Activated CD8-positive, alpha-beta memory T cell treated with anti-CD3 and anti-CD28 coated beads for 1 hour (primary cell): ENCODE data around the gene GPR107.

ENCODE experiments used
- DNase-seq, 2 donors: peaks; one replicate each; pipeline ENCODE4 v3.0.0-alpha.2; 2020; ENCODE audit warnings: low read depth in 1 of 2; ENCODE audit errors: extremely low read depth in 1 of 2

The GPR107 gene

DNA sequence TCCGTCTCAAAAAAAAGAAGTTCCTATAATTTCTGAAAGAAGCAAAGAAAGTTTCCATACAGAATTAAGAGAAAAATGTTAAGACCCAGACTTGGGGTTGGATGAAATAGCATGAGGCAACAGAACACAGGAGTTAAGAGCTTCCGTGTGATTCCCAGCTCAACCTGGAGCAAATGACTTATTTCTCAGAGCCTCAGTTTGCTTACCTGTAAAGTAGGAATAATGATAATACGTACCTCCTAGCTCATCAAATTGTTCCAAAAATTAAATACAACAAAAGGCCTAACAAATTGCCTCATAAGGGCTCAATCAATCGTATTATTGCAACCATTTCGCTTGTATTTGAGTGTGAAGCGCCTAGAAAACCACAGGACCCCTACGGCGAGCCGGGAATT, 600 bp upstream of the GPR107 start:
- no peak for DNase-seq

DNA sequence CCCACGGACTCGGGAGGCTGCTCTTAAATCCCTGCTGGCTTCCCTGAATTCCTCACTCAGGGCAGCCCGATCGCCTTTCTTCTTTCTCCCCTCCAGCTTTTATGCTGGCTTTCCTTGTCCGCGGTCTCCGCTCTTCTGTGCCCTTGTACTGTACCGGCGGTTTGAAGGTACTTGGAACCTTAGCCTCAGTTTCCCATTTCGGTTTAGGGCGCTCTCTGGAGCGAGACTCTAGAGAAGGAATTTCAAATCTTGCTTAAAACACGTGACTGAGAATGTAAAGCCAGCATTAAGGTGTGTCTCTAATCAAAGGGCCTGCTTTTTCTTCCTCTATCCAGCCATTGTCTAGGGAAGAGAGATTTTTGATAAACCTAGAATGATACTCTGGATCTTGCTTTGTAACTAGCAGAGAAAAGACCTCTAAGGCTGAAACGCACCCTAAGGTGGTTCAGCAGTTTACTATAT, 650 bp downstream of the GPR107 start:
- no peak for DNase-seq

DNA sequence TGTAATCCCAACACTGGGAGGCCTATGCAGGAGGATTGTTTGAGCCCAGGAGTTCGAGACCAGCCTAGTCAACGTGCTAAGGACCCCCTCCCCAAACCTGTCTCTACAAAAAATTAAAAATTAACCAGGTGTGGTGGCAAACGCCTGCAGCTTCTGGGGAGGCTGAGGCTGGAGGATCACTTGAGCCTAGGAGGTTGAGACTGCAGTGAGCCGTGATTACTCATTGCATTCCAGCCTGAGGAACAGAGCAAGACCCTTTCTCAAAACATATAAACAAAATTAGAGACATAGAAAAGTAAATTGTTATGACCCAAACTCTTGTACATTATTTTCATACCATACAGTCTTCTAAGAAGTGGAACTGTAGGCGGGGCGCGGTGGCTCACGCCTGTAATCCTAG, 1.1 kb downstream of the GPR107 start:
- no peak for DNase-seq

DNA sequence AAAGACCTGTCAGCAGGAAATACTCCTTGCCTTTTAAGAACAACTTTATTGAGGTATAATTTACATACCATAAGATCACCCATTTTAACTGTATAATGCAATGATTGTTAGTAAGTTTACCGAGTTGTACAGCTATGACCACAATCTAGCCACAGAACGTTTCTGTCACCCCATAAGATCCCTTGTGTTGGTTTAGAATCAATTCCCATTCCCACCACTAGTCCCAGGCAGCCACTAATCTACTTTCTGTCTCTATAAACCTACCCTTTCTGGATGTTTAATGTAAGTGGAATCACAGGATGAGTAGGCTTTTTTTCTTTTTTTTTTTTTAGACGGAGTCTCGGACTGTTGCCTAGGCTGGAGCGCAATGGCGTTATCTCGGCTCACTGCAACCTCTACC, 4.4 kb downstream of the GPR107 start:
- no peak for DNase-seq

DNA sequence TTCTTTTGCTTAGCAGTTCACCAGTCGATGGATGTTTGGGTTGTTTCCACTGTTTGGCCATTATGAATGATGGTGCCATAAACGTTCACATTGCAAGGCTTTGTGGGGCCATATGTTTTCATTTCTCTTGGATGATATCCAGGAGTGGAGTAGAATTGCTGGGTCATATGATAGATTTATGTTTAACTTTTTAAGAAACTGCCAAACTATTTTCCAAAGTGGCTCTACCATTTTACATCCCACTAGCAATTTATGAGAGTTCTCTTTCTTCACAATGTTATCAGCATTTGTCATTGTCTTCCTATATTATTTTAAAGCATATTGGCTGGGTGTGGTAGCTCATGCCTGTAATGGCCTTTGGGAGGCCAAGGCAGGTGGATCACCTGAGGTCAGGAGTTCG, 5.2 kb downstream of the GPR107 start:
- no peak for DNase-seq

DNA sequence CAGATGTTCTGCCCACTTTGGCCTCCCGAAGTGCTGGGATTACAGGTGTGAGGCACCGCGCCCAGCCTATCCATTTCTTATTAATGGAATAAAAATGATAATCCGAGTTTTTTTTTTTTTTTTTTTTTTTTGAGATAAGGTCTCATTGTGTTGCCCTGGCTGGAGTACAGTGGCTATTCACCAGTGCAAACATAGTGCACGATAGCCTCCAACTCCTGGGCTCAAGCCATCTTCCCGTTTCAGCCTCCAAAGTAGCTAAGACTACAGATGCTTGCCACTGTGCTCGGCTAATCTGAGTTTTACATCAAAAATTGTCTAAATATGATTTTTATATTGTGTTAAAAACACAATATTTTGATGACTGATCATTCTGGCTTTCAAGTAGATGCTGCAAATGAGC, 6.6 kb downstream of the GPR107 start:
- DNase-seq: no peak

DNA sequence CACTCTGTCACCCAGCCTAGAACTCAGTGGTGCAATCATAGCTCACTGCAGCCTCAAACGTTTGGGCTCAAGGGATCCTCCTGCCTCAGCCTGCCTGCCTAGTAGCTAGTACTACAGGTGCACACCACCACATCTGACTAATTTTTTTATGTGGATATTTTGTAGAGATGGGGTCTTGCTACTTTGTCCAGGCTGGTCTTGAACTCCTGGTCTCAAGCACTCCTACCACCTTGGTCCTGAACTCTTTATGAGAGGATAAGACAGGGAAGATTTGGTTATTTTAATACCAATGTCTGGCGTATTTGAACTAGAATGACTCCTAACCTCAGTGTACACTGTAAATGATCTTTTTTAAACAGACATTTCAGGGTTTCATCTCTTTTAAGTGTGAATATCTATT, 9.0 kb downstream of the GPR107 start:
- DNase-seq: no peak

DNA sequence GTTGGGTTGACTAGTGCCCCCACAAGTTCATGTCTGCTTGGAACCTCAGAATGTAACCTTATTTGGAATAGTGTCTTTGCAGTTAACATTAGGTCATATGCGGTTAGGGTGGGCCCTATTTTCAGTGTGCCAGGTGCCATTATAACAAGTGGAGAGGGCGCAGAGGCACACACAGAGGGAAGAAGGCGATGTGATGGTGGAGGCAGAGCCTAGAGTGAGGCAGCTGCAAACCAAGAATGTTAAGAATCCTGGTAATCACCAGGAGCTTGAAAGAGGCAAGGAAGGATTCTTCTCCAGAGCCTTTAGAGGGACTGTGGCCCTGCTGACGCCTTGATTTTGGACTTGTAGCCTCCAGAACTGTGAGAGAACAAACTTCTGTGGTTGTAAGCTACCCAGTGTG, 10.9 kb downstream of the GPR107 start:
- DNase-seq: no peak

DNA sequence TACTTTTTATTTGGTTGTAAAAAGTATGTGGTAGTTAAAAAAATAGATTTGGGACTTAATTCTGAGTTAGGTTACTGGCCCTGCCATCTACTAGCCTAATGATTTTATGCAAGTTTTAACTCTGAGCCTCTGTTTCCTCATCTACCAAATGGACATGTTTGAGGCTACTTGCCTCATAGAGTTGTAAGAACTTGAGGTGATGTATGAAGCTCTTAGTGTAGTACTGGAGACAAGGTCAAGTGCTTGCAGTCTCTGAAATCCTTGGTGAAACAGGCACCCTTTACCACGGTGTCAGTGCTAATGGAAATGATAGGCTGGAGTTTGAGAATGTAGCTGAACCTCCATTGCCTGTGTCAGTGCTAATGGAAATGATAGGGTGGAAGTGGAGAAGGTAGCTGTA, 15.3 kb downstream of the GPR107 start:
- DNase-seq: no peak

DNA sequence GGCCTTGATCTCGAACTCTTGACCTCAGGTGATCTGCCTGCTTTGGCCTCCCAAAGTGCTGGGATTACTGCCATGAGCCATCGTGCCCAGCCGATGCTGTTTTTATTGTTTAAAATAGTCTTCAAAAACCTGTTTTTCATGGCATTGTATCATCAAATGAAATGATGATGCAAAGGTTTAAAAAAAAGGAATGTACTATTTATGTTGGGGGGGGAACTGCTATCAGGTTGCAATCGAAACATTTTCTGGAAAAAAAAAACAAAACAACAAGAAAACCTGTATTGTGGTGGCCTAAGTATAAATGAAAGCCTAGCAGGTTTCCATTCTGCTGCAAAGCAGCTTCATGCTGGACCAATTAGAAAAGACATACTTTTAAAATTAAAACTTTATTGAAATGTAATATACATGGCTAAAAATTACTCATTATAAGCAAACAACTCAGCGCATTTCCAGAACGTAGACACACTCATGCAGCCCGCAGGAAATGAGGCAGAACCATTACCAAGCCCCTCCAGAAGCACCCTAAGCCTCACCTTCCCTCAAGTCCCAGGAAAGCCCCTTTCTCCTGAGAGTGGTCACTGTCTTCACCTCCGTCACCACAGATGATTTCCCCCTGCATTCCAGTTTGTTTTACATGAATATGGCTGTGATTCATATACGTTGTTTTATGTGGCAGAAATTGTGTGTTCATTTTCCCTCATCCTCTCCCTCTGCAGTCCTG, 19.0 kb downstream of the GPR107 start:
- no peak for DNase-seq

DNA sequence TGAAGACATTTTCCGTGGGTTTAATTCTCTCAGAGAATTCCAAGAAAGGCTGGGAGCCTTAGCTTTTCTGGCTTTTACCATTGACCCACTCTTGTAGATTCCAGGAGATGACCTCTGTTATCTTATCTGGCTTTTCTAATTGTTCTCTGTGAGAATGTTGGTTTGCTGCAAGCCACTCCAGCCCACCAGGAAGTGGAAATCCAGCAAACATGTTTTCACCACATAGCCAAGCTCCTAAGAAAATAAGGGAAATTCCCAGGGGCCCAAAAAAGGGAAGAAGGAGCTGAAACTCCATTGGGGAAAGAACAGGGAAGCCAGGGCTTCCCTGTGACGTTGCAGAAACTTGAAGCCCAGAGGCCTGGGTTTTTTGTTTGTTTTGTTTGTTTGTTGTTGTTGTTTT, 19.7 kb downstream of the GPR107 start:
- no peak for DNase-seq

DNA sequence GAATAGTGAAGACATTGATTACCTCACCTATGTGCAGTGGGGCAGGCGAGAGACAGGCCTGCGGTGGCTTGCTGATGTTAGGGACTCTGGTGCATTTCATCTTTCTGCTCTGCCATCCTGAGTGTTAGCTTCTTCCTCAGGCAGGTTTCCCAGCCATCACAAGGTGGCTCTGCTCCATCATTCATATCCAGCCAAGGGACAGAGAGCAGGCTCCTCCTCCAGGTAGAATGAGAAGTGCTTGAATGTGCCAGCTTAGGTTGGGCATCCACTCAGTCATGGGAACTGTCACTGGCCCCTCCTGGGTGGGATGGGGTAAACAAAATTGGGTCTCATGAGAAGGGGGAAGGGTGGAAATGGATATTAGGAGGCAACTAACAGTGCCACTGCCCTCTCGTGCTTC, 24.8 kb downstream of the GPR107 start:
- DNase-seq: no peak

DNA sequence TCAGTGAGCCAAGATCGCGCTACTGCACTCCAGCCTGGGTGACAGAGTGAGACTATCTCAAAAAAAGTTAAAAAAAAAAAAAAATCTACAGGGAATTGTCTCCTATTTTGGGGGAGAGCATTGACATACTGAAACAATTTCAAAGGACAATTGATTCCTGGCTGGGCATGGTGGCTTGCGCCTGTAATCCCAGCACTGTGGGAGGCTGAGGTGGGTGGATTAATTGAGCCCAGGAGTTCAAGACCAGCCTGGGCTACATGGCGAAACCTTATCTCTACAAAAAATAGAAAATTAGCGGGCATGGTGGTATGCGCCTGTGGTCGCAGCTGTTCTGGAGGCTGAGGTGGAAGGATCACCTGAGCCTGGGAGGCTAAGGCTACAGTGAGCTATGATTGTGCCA, 30.6 kb downstream of the GPR107 start:
- no peak for DNase-seq

DNA sequence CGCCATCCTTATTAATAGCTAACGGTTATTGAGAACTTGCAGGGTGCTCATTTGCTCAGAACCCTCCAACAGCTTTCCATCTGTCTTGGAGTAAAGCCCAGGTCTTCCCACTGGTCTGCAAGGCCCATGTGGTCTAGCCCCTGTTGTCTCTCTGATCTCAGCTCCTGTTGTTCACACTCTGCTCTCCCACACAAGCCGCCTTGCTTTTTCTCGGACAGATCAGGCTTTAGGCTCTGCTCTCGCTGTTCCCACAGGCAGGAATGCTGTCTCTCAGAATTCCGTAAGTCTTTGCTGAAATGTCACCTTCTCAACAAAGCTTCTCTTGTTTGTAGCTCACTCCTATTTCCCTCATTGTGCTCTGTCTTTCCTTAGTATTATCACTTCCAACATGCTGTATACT, 34.3 kb downstream of the GPR107 start:
- no peak for DNase-seq

DNA sequence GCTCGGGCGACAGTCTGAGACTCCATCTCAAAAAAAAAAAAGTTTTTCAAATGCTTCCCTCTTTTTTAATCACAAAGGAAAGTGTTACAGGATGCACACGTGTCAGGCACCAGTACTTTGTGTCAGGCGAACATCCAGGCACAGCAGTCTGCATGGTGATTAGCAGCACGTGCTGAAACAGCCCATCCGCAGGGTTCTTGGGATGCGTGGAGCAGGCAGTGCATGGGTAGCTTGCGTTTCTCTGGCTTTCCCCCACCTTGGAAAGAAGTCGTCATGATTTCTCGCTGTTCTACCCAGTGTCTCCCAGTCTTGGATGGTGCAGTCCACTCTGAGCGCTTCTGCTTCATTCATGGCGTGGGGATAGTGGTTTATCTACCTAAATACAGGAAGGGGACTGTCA, 35.4 kb downstream of the GPR107 start:
- no peak for DNase-seq

DNA sequence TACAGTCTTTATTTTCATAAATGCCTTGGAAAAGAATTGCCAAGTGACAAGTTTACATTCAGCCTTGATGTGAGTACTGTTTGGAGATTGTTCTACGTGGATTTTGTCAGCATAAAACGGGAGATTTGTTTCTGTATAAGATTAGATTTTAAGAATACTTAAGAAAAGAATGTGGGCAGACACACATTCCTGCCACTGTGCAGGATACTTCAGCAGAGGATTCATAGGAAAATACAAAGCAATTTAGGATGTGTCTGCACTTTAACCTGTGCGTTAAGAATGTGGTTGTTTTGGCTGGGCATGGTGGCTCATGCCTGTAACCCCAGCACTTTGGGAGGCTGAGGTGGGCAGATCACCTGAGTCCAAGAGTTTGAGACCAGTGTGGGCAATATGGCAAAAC, 37.2 kb downstream of the GPR107 start:
- no peak for DNase-seq

DNA sequence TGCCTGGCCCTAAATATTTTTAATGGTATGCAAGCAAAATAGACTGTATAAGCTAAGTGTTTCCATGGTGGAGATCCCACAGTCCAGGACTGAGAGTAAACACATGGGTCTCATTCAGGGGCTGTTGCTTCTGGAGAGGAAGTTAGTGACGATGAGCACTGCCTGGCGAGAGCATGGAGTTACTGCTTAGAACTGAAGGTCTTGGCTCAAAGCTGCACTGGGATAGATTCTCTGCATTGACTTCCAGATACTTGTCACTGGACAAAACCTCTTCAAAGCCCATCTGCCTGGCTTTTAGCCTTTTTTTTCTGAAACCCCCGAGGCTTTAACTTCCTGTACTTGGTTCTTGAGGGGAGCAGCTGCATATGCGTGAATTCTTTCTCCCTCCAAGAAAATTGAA, 39.2 kb downstream of the GPR107 start:
- no peak for DNase-seq

DNA sequence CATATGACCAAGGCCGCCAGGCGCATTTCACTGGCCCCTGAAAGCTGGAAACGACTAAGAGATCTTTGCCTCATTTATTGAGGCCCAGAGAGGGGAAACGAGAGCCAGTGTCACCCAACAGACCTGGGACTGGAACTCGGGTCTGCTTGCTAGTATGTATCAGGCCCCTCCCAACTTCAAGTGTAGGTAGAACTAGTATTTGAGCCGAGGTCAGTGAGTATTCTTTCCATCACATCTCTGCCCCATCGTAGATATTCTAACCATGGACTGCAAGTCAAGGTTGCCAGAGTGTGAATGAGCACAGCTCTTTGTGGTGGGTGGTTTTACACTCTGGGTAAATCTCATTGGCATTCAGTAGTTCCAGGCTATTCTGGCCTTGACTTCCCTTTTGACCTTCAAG, 42.2 kb downstream of the GPR107 start:
- no peak for DNase-seq

DNA sequence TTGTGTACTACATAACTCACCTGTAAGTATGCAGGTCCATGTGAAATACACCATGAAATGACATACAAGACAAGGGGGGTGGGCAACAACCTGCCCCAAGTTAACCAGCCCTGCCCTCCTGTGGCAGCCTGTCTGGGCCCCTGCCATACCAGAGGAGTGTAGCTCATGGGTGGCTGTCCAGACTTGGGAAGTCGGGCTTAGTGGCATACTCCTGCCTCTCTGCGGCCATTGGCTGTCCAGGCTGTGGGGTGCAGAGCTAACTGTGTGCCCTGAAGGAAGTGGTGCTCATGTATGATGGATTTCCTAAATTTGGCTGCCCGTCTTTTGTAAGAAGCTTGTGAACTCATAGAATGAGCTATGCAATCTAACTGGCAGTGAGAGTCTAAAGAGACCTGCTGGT, 47.0 kb downstream of the GPR107 start:
- DNase-seq: no peak

DNA sequence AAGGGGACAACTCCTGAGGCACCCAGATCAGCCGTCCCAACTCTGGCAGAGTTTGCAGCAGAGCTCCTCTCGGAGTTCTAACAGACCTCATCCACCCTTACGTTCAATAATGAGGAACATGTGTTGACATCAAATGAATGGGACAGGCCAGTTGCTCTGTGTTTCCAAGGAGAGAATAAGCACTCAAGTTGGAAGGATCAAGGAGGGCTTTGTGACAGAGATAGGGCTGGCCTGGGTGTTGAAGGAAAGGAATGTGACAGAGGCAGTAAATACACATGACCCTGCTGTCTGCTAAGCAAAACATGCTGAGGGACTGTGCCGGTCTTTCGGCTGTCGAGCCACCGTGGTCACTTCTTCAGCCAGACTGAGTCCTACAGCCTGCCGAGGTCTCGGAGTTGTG, 48.2 kb downstream of the GPR107 start:
- no peak for DNase-seq

DNA sequence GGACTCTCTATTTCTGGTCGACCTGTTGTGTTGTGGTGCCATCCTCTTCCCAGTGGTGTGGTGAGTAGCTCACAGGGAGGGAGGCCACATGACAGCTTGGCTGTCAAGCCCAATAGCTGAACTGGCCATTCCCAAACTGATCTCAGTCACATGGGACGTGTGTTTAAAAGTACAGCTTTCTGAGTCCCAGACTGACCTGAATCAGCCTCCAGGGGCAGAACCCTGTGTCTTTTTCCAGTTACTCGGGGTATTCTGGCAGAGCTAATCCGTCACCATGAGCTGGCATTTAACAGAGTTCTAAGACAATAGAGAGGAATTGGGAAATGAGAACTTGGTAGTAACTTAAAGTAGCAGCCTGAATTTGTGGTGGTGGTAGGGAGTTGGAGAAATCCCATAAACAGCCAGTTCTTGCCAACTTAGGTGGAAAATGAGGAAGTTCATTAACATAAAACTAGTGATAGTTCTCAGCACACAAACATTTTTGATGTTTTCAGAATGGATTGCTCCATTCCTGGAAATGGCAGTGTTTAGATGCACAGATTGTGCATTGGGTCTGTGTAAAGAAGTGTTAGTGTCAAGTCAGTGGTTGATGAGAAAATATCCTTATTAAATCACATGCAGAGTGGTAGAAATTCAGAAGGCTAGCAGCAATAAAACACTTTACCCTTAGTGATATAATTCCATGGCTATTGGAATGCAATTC, 50.9 kb downstream of the GPR107 start:
- DNase-seq: no peak

DNA sequence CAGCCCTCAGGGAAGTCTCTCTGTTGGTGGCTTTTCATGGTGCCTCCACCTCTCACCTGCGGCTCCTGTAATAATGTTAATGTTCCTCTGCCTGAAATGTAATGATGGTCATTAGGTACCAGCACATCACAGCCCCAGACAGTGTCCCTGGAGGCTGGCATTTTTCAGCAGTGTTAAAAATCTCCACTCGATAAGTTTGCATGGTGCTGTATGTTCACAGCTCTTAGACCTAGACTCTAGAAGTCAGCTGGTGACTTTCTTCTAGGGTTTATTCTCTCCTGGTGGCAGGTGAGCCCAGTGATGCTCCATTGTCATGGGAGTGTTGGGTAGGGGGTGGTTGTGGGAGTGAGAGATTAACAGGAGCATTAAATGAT, 53.1 kb downstream of the GPR107 start:
- no peak for DNase-seq
